K562 (cell line): ENCODE measurements around the gene SP2. TPM values are rescaled to one million over a fixed set of nuclear protein-coding genes. Genes with fewer than 3 reads are reported as not detected.

Experiments
- ATF4 ChIP-seq: fragments of 450-650 bp; formaldehyde crosslinking; IDR thresholded peaks from 2 replicates; pipeline ENCODE4 v1.4.0; 2022; ENCODE audit warnings: mild to moderate bottlenecking, moderate library complexity
- ATF7 ChIP-seq: fragments of 450-650 bp; IDR thresholded peaks from 2 replicates; pipeline ENCODE4 v1.7.1; 2014; ENCODE audit warnings: mild to moderate bottlenecking, moderate library complexity
- CSDE1 ChIP-seq, 2 experiments: fragments of 450-650 bp; IDR thresholded peaks; 2 replicates each; pipeline ENCODE4 v1.6.1; 2016; ENCODE audit warnings: mild to moderate bottlenecking in 1 of 2
- MAX ChIP-seq: sonication (generic); formaldehyde crosslinking; IDR thresholded peaks from 2 replicates; pipeline ENCODE4 v1.9.0; 2022; ENCODE audit warnings: mild to moderate bottlenecking, missing genetic modification reagents
- PRMT5 ChIP-seq: sonication (generic); formaldehyde crosslinking; IDR thresholded peaks from 2 replicates; pipeline ENCODE4 v1.5.0; 2020; ENCODE audit warnings: missing genetic modification reagents
- RAD21 ChIP-seq, 2 experiments: fragments of 250-450 bp in 1 of 2; fragments of 450-650 bp in 1 of 2; sonication (Bioruptor Pico) in 1 of 2; formaldehyde crosslinking in 1 of 2; IDR thresholded peaks in 1 of 2; conservative IDR thresholded peaks in 1 of 2; 2 replicates each; pipeline versions ENCODE4 v1.4.0 to v1.8.0; 2020 to 2022; ENCODE audit warnings: mild to moderate bottlenecking in 2 of 2, moderate library complexity in 1 of 2
- RBM15 ChIP-seq: fragments of 200-400 bp; formaldehyde crosslinking; IDR thresholded peaks from 2 replicates; pipeline ENCODE4 v1.6.1; 2018; ENCODE audit warnings: mild to moderate bottlenecking, low read length, moderate library complexity; ENCODE audit not compliant: insufficient read depth
- RREB1 ChIP-seq: fragments of 250-450 bp; sonication (Bioruptor Pico); IDR thresholded peaks from 2 replicates; pipeline ENCODE4 v1.4.0; 2020
- TAF9B ChIP-seq: fragments of 450-650 bp; IDR thresholded peaks from 2 replicates; pipeline ENCODE4 v1.6.1; 2018; ENCODE audit warnings: mild to moderate bottlenecking; ENCODE audit not compliant: partially characterized antibody
- TARDBP ChIP-seq: fragments of 450-650 bp; IDR thresholded peaks from 2 replicates; pipeline ENCODE4 v1.6.1; 2016
- ZBTB43 ChIP-seq: sonication (generic); formaldehyde crosslinking; IDR thresholded peaks from 2 replicates; pipeline ENCODE4 v1.8.0; 2023; ENCODE audit warnings: mild to moderate bottlenecking, missing genetic modification reagents
- ZNF197 ChIP-seq: fragments of 200-800 bp; sonication (Bioruptor generic); IDR thresholded peaks from 2 replicates; pipeline ENCODE4 v1.6.1; 2016; ENCODE audit warnings: low read depth, missing genetic modification characterization, missing compliant biosample characterization
- ZNF347 ChIP-seq: fragments of 450-650 bp; formaldehyde crosslinking; IDR thresholded peaks from 2 replicates; pipeline ENCODE4 v1.4.0; 2020; ENCODE audit warnings: low read depth, mild to moderate bottlenecking, moderate library complexity
- ZNF511 ChIP-seq: sonication (generic); formaldehyde crosslinking; IDR thresholded peaks from 2 replicates; pipeline ENCODE4 v1.8.0; 2022; ENCODE audit warnings: mild to moderate bottlenecking, missing genetic modification reagents
- ZNF707 ChIP-seq: fragments of 250-450 bp; sonication (Bioruptor Pico); conservative IDR thresholded peaks from 2 replicates; pipeline ENCODE4 v1.8.0; 2022; ENCODE audit warnings: inconsistent platforms, mild to moderate bottlenecking, moderate library complexity
- ZNF740 ChIP-seq, 3 experiments: fragments of 200-800 bp in 1 of 3; sonication (Bioruptor generic) in 1 of 3; sonication (generic) in 1 of 3; formaldehyde crosslinking in 1 of 3; IDR thresholded peaks; 2 replicates each; pipeline versions ENCODE4 v1.6.1 to v1.8.0; 2016 to 2022; ENCODE audit warnings: mild to moderate bottlenecking in 2 of 3, missing compliant biosample characterization in 2 of 3, missing genetic modification characterization in 2 of 3, missing genetic modification reagents in 1 of 3
- polyA plus RNA-seq, 8 experiments: library from polyadenylated mRNA; depleted of rRNA in 4 of 8; stranded (reverse) in 5 of 8; unstranded in 3 of 8; fragments of >200 nt; fragmentation: Nextera tagmentation in 2 of 8; fragmentation: Illumina TruSeq in 1 of 8; extraction: Ambion mirVana in 2 of 8; extraction: Trizol in 1 of 8; gene quantifications; 2 replicates each; pipeline versions ENCODE4 v1.2.1 to v1.2.3, GENCODE V29; 2011 to 2014; ENCODE audit warnings: inconsistent platforms in 1 of 8, missing spikeins in 1 of 8
- total RNA-seq, 7 experiments: library from RNA; depleted of rRNA in 6 of 7; stranded (reverse); fragments of >200 nt in 6 of 7; fragmentation: Illumina TruSeq in 2 of 7; extraction: Trizol in 2 of 7; gene quantifications; 2 replicates each; pipeline versions ENCODE4 v1.2.1 to v1.2.3, GENCODE V29; 2011 to 2021; ENCODE audit warnings: low replicate concordance in 1 of 7

SP2 gene
- total and polyA plus RNA-seq, 9 of the 15 experiments (the other 6 are each of a cell fraction or from before 2014, with no cell fraction given) = 0.77 to 22.3 (median 2.3) TPM

- TF ChIP-seq RREB1 = peak; percentile 86
- TF ChIP-seq ZNF197 (CRISPR knock-in tag) = no peak
- no peak for TF ChIP-seq RBM15
- 0 out of 2 replicates have a peak, but pooled peaks have one; percentile 25 for TF ChIP-seq TARDBP
- TF ChIP-seq RAD21 (CRISPR knock-in tag; conservative IDR thresholded peaks at IDR 0.05 in 1 of 2, IDR thresholded peaks at IDR 0.05 in 1 of 2) = peak; percentile 20 to 39; a peak in 3 of 4 replicates
- TF ChIP-seq ZBTB43 (CRISPR knock-in tag) = no peak
- TF ChIP-seq ATF4 (CRISPR knock-in tag) = no peak
- no peak for TF ChIP-seq ZNF740 (CRISPR knock-in tag; IDR thresholded peaks at IDR 0.05)
- TF ChIP-seq ZNF740 (tag; IDR thresholded peaks at IDR 0.05) = peak in 1 of 2 experiments; percentile 65; a peak in 1 of 4 replicates
- TF ChIP-seq CSDE1 (IDR thresholded peaks at IDR 0.05) = no peak
- TF ChIP-seq ZNF707 (CRISPR knock-in tag) = no peak
- TF ChIP-seq TAF9B = no peak
- peak; percentile 70 for TF ChIP-seq ATF7
- TF ChIP-seq ZNF511 (CRISPR knock-in tag) = no peak
- no peak for TF ChIP-seq ZNF347 (CRISPR knock-in tag)
- no peak for TF ChIP-seq MAX (CRISPR knock-in tag)
- TF ChIP-seq PRMT5 (CRISPR knock-in tag) = no peak
Observed at GRCh38 chr17:47877368-47878034, 18.5 kb upstream of the SP2 start (continued).
